PC-9 (cell line): Measurements from ENCODE around the gene YES1. TPM values are rescaled to one million over a fixed set of nuclear protein-coding genes. Genes with fewer than 3 reads are reported as not detected.
"Not testable (repeated sequence)": the region's sequence is repeated elsewhere in the genome, so short reads cannot be mapped to it uniquely, and the experiment has no call there.

Source experiments
- BruUV-seq: library from RNA; stranded (reverse); fragments of 400-500 nt; replicated peaks from 2 replicates; lab custom pipeline; 2021; lab: Mats Ljungman, UMichigan
- CTCF ChIA-PET: fragments of 300-600 bp; sonication (Branson Sonifier 250); formaldehyde crosslinking; loops from one replicate; lab custom pipeline; 2022; ENCODE audit warnings: antibody characterized with exemption; lab: Charles Lee
- POLR2A ChIA-PET: fragments of 300-600 bp; sonication (Branson Sonifier 250); formaldehyde crosslinking; loops from one replicate; lab custom pipeline; 2022; ENCODE audit warnings: antibody characterized with exemption; ENCODE audit not compliant: unreplicated experiment; lab: Charles Lee
- DNase-seq, 2 experiments: peaks; one replicate each; pipeline versions ENCODE4 v3.0.0 to v3.0.0-alpha.2; 2015 to 2022; ENCODE audit warnings: mixed read lengths in 1 of 2
- H2AFZ ChIP-seq: fragments of 200-600 bp; sonication (generic); 2 replicates; pipeline ENCODE4 v1.8.1; 2017; ENCODE audit warnings: antibody characterized with exemption
- H3F3A ChIP-seq: fragments of 200-600 bp; sonication (generic); 2 replicates; pipeline ENCODE4 v1.8.1; 2017; ENCODE audit warnings: antibody characterized with exemption, mild to moderate bottlenecking, low read depth; ENCODE audit not compliant: insufficient read depth
- H3K27ac ChIP-seq: fragments of 200-600 bp; sonication (generic); 2 replicates; pipeline ENCODE4 v1.6.1; 2016; ENCODE audit warnings: mixed run types
- H3K27me3 ChIP-seq: fragments of 200-600 bp; sonication (generic); 2 replicates; pipeline ENCODE4 v1.6.1; 2016; ENCODE audit warnings: low read depth, mixed run types; ENCODE audit not compliant: insufficient read depth
- H3K36me3 ChIP-seq: fragments of 200-600 bp; sonication (generic); 2 replicates; pipeline ENCODE4 v1.6.1; 2016; ENCODE audit warnings: low read depth, mixed run types
- H3K4me1 ChIP-seq: fragments of 200-600 bp; sonication (generic); replicated peaks from 2 replicates; pipeline ENCODE4 v1.6.1; 2016; ENCODE audit warnings: mixed run types; ENCODE audit not compliant: insufficient read depth
- H3K4me2 ChIP-seq: fragments of 200-600 bp; sonication (generic); 2 replicates; pipeline ENCODE4 v1.6.1; 2017; ENCODE audit warnings: mixed run types
- H3K4me3 ChIP-seq: fragments of 200-600 bp; sonication (generic); 2 replicates; pipeline ENCODE4 v1.6.1; 2016; ENCODE audit warnings: mixed run types
- H3K79me2 ChIP-seq: fragments of 200-600 bp; sonication (generic); 2 replicates; pipeline ENCODE4 v1.6.1; 2017; ENCODE audit warnings: low read depth, mixed run types
- H3K9me2 ChIP-seq: fragments of 200-600 bp; sonication (generic); 2 replicates; pipeline ENCODE4 v1.8.1; 2017; ENCODE audit warnings: mild to moderate bottlenecking; ENCODE audit not compliant: insufficient read depth
- H3K9me3 ChIP-seq: fragments of 200-600 bp; sonication (generic); 2 replicates; pipeline ENCODE4 v1.8.1; 2016; ENCODE audit warnings: low read depth; ENCODE audit not compliant: insufficient read depth
- H4K20me1 ChIP-seq: fragments of 200-600 bp; sonication (generic); 2 replicates; pipeline ENCODE4 v1.8.1; 2017; ENCODE audit not compliant: insufficient read depth
- EZH2 ChIP-seq: fragments of 200-600 bp; sonication (generic); IDR thresholded peaks from 2 replicates; pipeline ENCODE4 v1.8.0; 2017; ENCODE audit warnings: antibody characterized with exemption, low read depth
- intact Hi-C: fragments of 100-400 bp; cut with micrococcal nuclease; formaldehyde crosslinking; loops from one replicate; pipeline ENCODE4 v1.10.0; 2022; ENCODE audit not compliant: unreplicated experiment
- total RNA-seq: library from RNA; stranded (reverse); gene quantifications from 2 replicates; pipeline ENCODE4 v1.2.3, GENCODE V29; 2021
- TF ChIP-seq, protein P1 (sequence below): fragments of 200-600 bp; sonication (generic); conservative IDR thresholded peaks from 2 replicates; pipeline ENCODE4 v1.6.1; 2017; ENCODE audit warnings: mixed run types, antibody characterized with exemption, mild to moderate bottlenecking, moderate library complexity

The YES1 gene
- total RNA-seq, 1 experiment from 2014 or later, result 111 TPM

DNA sequence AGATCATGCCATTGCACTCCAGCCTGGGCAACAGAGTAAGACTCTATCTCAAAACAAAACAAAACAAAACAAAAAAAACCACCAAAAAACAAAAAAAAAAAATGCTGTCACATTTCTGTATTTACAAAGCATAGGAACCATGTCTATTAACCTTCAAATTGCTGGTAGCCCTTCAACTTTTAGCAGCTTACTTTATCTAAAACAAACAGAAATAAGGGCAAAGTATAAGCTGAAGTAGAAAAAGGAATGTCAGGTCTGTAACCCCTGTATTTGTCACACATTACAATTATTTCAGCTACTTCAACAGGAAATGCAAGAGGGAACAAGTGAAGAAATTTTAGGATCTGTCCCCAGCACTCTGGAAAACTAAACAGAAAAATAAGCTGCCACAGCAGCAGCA, 129.2 kb downstream of the YES1 start:
- no peak overlapping the region for H3K4me3 ChIP-seq
- no peak for DNase-seq
- no peak for TF ChIP-seq EZH2
- TF ChIP-seq, protein P1, sequence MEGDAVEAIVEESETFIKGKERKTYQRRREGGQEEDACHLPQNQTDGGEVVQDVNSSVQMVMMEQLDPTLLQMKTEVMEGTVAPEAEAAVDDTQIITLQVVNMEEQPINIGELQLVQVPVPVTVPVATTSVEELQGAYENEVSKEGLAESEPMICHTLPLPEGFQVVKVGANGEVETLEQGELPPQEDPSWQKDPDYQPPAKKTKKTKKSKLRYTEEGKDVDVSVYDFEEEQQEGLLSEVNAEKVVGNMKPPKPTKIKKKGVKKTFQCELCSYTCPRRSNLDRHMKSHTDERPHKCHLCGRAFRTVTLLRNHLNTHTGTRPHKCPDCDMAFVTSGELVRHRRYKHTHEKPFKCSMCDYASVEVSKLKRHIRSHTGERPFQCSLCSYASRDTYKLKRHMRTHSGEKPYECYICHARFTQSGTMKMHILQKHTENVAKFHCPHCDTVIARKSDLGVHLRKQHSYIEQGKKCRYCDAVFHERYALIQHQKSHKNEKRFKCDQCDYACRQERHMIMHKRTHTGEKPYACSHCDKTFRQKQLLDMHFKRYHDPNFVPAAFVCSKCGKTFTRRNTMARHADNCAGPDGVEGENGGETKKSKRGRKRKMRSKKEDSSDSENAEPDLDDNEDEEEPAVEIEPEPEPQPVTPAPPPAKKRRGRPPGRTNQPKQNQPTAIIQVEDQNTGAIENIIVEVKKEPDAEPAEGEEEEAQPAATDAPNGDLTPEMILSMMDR, result no peak
- no TSS peak for BruUV-seq
- no peak overlapping the region for H3K4me2 ChIP-seq
- H3F3A ChIP-seq, result no peaks in the 10 kb centered on the region; the same call in 1 of the 2 replicates
- peaks cover 14% of the 10 kb centered on the region; the same call in 1 of the 2 replicates for H3K36me3 ChIP-seq
- intact Hi-C loops, result no loop called here
- POLR2A ChIA-PET, result no interaction called here
- H3K27ac ChIP-seq, result no peak overlapping the region
- H3K9me3 ChIP-seq, result no peaks in the 10 kb centered on the region
- no peaks in the 10 kb centered on the region for H3K79me2 ChIP-seq
- no peaks in the 10 kb centered on the region for H3K9me2 ChIP-seq
- H2AFZ ChIP-seq, result no peak overlapping the region
- CTCF ChIA-PET, result no interaction called here
- no peaks in the 10 kb centered on the region for H3K4me1 ChIP-seq
- no peaks in the 10 kb centered on the region for H4K20me1 ChIP-seq
- no peaks in the 10 kb centered on the region for H3K27me3 ChIP-seq

DNA sequence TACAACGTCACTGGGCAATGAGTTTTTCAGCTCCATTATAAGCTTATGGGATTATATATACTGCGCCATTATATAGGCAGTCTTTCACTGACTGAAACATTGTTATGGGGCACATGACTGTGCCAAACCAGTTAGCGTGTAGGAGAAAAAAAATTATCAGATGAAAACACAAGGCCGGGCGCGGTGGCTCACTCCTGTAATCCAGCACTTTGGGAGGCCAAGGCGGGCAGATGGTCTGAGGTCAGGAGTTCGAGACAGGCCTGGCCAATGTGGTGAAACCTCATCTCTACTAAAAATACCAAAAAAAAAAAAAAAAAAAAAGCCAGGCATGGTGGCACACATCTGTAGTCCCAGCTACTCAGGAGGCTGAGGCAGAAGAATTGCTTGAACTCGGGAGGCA, 129.6 kb downstream of the YES1 start:
- peaks cover 14% of the 10 kb centered on the region; the same call in 1 of the 2 replicates for H3K36me3 ChIP-seq
- CTCF ChIA-PET, H2AFZ ChIP-seq, H3K9me3 ChIP-seq, H3K9me2 ChIP-seq, H3K4me2 ChIP-seq, H3K27ac ChIP-seq, BruUV-seq, H3K4me3 ChIP-seq, POLR2A ChIA-PET, H4K20me1 ChIP-seq, H3K27me3 ChIP-seq, H3F3A ChIP-seq, H3K79me2 ChIP-seq, intact Hi-C loops, DNase-seq, H3K4me1 ChIP-seq: not testable (repeated sequence)

DNA sequence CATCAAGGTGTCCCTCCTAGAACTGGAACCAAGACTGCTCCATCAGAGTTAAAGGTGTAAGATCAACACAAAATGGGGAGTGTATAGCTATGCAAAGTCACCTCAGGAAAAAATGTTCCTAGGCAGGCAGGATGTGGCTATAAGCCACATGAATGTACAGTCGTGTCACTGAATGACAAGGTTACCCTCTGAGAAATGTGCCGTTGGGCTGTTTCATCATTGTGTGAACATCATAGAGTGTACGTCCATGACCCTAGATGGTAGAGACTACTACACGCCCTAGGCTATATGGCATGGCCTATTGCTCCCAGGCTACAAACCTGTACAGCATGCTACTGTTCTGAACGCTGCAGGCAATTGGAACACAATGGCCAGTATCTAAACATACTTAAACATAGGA, 130.1 kb downstream of the YES1 start:
- H4K20me1 ChIP-seq, result no peaks in the 10 kb centered on the region
- no peaks in the 10 kb centered on the region for H3K9me2 ChIP-seq
- H3K79me2 ChIP-seq, result no peaks in the 10 kb centered on the region
- H3K36me3 ChIP-seq, result peaks cover 14% of the 10 kb centered on the region; the same call in 1 of the 2 replicates
- no peak for TF ChIP-seq EZH2
- TF ChIP-seq, protein P1, result no peak
- H3K27ac ChIP-seq, result no peak overlapping the region
- no peaks in the 10 kb centered on the region for H3K4me1 ChIP-seq
- ChIA-PET POLR2A (no interaction called here), CTCF (interaction anchor here (0.6 kb wide), 1 partner anchor 436 kb away, joined by 4 read pairs; no protein-coding TSS in a partner anchor)
- no peak for DNase-seq
- H3K4me3 ChIP-seq, result no peak overlapping the region
- H3F3A ChIP-seq, result no peaks in the 10 kb centered on the region; the same call in 1 of the 2 replicates
- H3K27me3 ChIP-seq, result no peaks in the 10 kb centered on the region
- H2AFZ ChIP-seq, result no peak overlapping the region
- BruUV-seq, result no TSS peak
- intact Hi-C loops, result no loop called here
- no peak overlapping the region for H3K4me2 ChIP-seq
- no peaks in the 10 kb centered on the region for H3K9me3 ChIP-seq

DNA sequence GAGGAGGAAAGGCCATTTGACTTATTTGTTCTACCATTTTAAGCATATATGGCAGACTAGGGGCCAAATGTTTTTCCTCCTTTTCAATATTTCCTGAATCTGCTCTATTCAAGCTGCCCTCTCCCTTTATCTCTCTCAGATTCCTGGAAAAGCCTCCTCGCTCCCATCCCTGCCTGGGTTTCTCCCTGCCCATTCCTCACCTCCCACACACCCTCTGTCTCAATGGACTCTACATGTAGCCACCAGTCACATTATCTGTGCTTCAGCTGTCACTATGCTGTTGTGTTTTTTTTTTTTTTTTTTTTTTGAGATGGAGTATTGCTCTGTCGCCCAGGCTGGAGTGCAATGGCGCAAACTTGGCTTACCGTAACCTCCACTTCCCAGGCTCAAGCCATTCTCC, 131.7 kb downstream of the YES1 start:
- POLR2A ChIA-PET, result no interaction called here
- intact Hi-C loops, result no loop called here

More for the DNA sequence above, 131.7 kb downstream of the YES1 start:
- Histone ChIP-seq H3K4me2 (no peak overlapping the region), H3K27ac (no peak overlapping the region), H3K9me3 (no peaks in the 10 kb centered on the region), H3K79me2 (no peaks in the 10 kb centered on the region), H3K4me3 (no peak overlapping the region), H3K4me1 (no peaks in the 10 kb centered on the region), H3K27me3 (no peaks in the 10 kb centered on the region), H3F3A (peaks cover 4% of the 10 kb centered on the region; the same call in 1 of the 2 replicates), H4K20me1 (no peaks in the 10 kb centered on the region), H3K9me2 (no peaks in the 10 kb centered on the region), H3K36me3 (peaks cover 14% of the 10 kb centered on the region; the same call in 1 of the 2 replicates), H2AFZ (no peak overlapping the region)
- DNase-seq, result no peak
- TF ChIP-seq, protein P1, result no peak
- TF ChIP-seq EZH2, result no peak
- no TSS peak for BruUV-seq
- CTCF ChIA-PET, result no interaction called here
